WI38 (cell line): Measurements from ENCODE around the gene INPP5A.
"Not testable (repeated sequence)": the region's sequence is repeated elsewhere in the genome, so short reads cannot be mapped to it uniquely, and the experiment has no call there.

ENCODE experiments used
- H3K4me3 ChIP-seq: 2 replicates; pipeline ENCODE4 v1.5.1; 2011; ENCODE audit warnings: low read depth, mild to moderate bottlenecking, control low read depth, low read length
- TF ChIP-seq, protein P1 (sequence below): IDR thresholded peaks from 2 replicates; pipeline ENCODE4 v1.5.1; 2012; ENCODE audit warnings: low read depth, mild to moderate bottlenecking, control low read depth, low read length

Gene INPP5A

DNA sequence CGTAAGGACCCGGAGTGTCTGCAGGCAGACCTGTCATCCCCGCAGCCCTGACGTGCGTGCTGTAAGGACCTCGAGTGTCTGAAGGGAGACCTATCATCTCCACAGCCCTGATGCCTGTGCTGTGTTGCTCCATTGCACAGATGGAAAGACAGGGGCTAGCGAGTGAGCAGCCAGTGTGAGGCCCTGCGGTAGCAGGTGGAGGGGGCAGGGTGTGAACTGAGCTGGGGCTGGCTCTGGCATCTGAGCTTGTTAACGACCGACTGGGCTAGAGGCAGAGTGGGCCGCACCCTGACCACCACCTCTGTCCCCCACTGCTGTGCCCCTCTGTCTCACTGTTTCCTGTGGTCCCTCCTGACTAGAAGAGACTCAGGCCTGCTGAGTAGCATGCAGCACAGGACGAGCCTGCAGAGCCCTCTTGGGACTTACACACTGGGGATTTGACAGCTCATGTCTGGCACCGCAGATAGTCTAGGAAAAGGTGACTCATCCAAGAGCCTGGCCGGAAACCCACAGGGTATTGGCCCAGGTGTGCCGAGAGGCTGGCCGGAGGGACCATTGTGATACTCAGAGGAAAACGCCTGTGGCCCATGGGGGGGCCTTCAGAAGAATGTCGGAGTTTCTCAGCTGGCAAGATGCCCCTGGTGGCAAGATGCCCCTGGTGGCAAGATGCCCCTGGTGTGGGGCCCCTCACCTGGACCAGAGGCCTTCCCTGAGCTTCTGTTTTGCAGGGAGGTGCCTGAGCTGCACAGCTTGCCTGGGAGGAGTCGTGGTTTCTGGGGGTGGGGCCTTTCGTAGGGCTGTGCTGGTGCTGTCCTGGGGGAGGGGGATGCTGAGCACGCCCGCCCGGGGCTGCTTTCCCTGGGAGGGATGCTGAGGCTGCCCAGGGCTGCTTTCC, 34.3 kb downstream of the INPP5A start:
- TF ChIP-seq, protein P1, sequence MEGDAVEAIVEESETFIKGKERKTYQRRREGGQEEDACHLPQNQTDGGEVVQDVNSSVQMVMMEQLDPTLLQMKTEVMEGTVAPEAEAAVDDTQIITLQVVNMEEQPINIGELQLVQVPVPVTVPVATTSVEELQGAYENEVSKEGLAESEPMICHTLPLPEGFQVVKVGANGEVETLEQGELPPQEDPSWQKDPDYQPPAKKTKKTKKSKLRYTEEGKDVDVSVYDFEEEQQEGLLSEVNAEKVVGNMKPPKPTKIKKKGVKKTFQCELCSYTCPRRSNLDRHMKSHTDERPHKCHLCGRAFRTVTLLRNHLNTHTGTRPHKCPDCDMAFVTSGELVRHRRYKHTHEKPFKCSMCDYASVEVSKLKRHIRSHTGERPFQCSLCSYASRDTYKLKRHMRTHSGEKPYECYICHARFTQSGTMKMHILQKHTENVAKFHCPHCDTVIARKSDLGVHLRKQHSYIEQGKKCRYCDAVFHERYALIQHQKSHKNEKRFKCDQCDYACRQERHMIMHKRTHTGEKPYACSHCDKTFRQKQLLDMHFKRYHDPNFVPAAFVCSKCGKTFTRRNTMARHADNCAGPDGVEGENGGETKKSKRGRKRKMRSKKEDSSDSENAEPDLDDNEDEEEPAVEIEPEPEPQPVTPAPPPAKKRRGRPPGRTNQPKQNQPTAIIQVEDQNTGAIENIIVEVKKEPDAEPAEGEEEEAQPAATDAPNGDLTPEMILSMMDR = no peak
- H3K4me3 ChIP-seq = no peak overlapping the region

DNA sequence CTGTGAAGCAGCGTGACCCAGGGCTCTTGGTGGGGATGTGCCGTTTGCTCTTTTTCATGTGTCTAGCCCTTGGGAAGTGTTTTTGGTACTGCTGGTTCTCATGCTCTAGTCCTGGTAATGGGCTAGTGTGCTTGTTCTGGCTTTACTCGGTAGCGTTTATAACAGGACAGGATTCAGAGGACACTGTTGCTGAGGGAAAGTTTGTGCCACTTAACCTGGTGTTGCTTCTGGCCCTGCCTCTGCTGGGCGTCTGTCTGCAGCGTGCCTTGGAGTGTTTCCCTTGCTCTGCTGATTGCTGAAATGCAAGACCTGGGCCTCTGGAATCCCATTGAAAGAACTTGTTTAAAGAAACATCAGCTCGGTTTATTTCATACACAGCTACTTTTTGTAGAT, 35.0 kb downstream of the INPP5A start:
- no peak overlapping the region for H3K4me3 ChIP-seq
- TF ChIP-seq, protein P1 = no peak

DNA sequence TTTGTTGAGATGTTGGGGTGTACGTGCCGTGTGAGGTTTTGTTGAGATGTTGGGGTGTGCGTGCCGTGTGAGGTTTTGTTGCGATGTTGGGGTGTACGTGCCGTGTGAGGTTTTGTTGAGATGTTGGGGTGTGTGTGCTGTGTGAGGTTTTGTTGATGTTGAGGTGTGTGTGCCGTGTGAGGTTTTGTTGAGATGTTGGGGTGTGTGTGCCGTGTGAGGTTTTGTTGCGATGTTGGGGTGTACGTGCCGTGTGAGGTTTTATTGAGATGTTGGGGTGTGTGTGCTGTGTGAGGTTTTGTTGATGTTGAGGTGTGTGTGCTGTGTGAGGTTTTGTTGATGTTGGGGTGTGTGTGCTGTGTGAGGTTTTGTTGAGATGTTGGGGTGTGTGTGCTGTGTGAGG, 35.4 kb downstream of the INPP5A start:
- H3K4me3 ChIP-seq = not testable (repeated sequence)

DNA sequence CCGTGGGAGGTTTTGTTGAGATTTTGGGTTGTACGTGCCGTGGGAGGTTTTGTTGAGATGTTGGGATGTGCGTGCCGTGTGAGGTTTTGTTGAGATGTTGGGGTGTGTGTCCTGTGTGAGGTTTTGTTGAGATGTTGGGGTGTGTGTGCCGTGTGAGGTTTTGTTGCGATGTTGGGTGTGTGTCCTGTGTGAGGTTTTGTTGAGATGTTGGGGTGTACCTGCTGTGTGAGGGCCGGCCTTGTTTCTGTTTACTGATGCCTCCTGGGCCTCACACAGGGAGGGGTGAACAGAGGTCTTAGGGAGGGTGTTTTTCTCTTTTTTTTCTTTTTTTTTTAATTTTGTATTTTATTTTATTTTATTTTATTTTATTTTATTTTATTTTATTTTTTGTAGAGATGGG, 36.7 kb downstream of the INPP5A start:
- TF ChIP-seq, protein P1 = no peak
- no peak overlapping the region for H3K4me3 ChIP-seq

DNA sequence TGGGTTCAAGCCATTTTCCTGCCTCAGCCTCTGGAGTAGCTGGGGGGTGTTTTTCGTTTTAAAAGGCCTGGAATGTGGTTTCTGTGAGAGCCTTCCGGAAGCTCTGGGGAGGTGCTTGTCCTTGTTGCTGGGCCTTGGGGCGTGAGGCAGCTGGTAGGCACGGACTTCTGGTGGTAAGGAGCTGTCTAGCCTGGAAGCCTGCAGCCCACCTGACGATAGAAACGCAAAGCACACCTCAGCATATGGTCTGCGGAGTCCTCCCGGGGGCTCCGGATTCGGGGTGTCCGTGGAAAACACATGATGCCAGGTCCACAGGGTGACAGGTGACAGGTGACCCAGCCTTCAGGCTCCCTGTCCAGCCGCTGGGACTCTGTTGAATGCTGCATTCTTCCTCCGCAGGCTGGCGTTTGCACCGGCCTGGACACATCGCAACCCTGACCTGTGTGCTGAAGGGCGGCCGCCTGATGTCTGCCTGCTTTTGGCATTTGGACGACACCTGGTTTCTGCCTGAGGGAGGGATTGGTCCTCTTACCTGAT, 37.3 kb downstream of the INPP5A start:
- TF ChIP-seq, protein P1 = no peak
- no peak overlapping the region for H3K4me3 ChIP-seq

DNA sequence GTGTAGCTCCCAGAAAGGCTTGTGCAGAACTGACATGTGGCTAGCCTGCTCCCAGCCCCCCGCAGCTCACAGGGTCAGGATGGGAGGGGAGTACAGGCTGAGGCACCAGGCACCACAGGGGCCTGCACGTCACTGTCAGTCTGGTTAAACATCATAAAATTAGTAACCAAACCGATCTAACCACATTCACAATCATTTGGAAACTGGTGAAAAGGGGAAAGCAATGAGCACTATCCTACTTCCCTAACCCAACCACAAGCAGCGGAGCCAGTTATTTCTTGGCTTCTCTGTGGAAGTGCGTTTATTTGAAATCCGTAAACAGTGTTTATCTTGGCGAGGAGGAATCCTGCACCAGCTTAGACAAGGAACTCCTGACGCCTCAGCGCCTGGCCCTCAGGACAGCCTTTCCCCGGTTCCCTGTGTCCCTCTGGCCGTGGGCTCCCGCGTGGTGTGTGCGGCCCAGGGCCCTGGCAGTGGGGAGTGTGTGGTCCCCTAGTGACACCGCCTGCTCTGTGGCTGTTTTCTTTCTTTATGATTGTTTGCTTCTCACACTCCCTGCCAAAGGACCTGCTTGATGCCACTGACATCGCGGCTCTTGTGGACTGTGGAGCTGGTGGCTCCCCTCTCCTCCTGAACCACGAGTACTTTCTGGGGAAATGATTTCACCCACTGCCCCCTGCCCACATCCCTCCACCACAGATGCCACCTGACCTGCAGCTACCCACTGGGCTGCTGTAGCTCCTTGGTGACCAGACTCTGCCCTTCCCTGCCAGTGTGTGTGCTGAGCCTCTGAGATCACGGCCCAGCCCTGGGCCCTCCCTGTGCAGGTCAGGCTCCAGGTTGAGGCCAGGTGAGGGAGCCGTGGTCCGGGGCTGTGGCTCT, 38.0 kb downstream of the INPP5A start:
- TF ChIP-seq, protein P1 = no peak
- no peak overlapping the region for H3K4me3 ChIP-seq

DNA sequence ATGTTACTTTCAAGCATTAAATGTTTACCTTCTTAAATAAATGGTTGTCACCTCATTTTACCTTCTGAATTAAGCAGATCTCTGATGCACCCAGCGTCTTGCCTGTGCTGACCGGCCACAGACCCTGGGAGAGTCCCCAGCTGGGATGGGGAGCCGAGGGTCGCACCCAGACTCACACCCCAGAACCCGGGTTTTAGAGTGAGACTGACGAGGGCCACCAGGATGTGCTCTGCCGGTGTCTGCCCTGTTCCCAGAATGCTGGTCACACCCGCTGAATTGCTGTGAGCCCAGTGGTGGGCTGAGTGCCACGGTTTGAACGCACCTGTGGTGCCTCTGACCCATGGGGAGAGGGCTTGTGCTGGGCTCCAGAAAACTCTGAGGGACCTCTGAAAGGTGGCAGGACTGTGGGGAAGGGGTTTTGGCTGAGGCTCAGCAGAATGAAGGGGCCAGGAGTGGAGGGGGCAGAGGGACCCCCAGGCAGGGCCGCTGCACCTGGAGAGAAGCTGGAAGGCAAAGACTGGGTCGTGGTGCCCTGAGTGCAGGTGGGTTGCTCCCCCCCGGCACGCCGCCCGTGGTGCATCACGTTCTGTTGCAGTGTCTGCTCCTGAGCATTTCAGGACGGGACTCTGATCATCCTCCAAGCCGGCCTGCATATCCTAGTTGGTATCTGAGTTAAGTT, 39.2 kb downstream of the INPP5A start:
- TF ChIP-seq, protein P1 = no peak

More for the DNA sequence above, 39.2 kb downstream of the INPP5A start:
- no peak overlapping the region for H3K4me3 ChIP-seq
